Measurements from ENCODE around the gene ATG4D.
A peak's percentile ranks its signal among the peaks of the same experiment; 100 is the strongest.
"Not testable (repeated sequence)": the region's sequence is repeated elsewhere in the genome, so short reads cannot be mapped to it uniquely, and the experiment has no call there.

The ATG4D gene

DNA sequence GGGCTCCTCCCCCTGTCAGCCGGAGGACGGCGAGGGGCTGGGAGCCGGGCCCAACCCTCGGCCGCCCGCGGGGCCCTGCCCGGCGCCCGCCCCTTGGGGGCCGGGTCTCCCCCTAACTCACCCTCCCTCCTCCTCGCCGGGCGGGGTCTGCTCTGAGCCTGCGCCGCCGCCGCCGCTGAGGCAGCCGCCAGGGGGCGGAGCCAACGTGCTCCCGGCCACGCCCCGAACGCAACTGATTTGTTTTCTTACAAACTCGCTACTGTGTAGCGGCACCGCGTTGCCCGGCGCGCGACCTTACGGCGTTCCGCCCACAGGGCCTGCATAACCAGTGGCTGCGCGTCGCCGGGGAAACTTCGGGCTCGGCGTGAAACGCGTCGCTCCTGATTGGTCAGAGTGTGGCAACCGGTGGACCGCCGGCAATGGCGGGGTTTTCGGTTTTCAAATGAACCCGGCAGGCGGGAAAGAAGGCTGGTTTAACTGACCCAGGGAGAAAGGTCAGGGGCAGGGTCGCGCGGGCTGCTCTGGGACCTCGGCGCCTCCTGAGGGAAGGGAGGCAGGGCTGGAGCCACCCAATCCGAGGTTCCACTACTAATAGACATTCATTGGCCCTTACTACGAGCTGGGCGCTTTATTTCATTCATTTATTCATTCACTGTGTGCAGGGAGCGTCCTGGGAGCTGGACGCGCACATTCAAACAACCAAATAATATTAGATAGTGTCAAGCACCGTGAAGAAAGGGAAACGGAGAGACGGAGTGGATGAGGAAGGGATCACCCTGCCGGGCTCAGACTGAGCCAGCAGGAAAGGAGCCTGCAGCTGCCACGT, 25.3 kb downstream of the ATG4D start, which contains the start of gene CDKN2D:
Gene CDKN2D (minus strand): TSS at position 154 of the 826 bp plus-strand sequence. CDS start 326 bp downstream, outside the sequence.
- TF ChIP-seq Cebpa-rat (IDR thresholded peaks at IDR 0.05), result no peak
- H3K4me2 ChIP-seq, result peak within 1 kb of the TSS; percentile 95 to 100 (median 99)
- peaks cover 0 to 15% (median 3%) of the 10 kb centered on the region in 11 experiments; a peak in 11 of 22 replicates for H3K36me3 ChIP-seq
- H3K9ac ChIP-seq, result peak within 1 kb of the TSS; percentile 77 to 96 (median 91)
- H3K9me3 ChIP-seq (replicated peaks in 1 of 11), result no peaks in the 10 kb centered on the region
- H3K4me1 ChIP-seq, result peaks cover 40 to 50% (median 42%) of the 10 kb centered on the region in 10 experiments
- H3K27me3 ChIP-seq, result no peaks in the 10 kb centered on the region
- H4K20me1 ChIP-seq, result peaks cover 0 to 9% (median 0%) of the 10 kb centered on the region in 11 experiments; a peak in 4 of 22 replicates
- peak within 1 kb of the TSS; percentile 12 to 99 (median 95); a peak in 21 of 22 replicates for H3K27ac ChIP-seq
- peak within 1 kb of the TSS; percentile 82 to 99 (median 94) for H3K4me3 ChIP-seq

DNA sequence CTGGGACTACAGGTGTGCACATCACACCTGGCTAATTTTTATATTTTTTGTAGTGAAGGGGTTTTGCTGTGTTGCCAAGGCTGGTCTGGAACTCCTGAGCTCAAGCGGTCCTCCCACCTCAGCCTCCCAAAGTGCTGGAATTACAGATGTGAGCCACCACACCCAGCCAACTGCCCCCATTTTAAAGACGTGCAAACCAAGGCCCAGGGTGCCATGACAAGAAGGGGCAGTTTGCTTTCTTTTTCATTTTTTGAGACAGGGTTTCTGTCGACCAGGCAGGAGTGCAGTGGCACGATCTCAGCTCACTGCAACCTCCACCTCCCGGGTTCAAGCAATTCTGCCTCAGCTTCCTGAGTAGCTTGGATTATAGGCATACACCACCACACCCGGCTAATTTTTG, 30.1 kb downstream of the ATG4D start:
- H3K36me3 ChIP-seq; H3K9me3 ChIP-seq (replicated peaks in 1 of 11); H3K4me3 ChIP-seq; H3K9ac ChIP-seq; H3K4me2 ChIP-seq; H4K20me1 ChIP-seq; H3K27me3 ChIP-seq; H3K27ac ChIP-seq: not testable (repeated sequence)
- peaks cover 12 to 22% (median 16%) of the 10 kb centered on the region in 10 experiments for H3K4me1 ChIP-seq

DNA sequence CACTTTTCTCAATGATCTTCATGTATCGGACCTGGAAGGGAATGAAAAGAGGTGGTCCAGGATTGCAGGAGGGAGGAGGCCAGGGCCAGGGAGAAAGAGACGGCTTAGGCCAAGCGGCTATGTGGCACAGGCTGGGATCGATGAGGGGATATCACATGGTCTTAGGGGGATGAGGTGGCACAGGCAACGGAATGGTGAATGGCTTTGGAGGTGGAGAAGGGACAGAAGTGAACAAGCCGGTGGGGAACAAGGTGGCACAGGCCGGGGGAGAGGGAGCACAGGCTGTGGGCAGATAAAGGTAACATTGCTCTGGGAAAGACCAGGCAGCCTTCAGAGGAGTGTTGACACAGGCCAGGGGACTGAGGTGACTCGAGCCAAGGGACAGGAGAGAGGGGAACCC, 30.8 kb downstream of the ATG4D start:
- no peaks in the 10 kb centered on the region for H3K27me3 ChIP-seq
- no peak for TF ChIP-seq Cebpa-rat (IDR thresholded peaks at IDR 0.05)
- no peaks in the 10 kb centered on the region for H4K20me1 ChIP-seq
- peaks cover 10 to 19% (median 13%) of the 10 kb centered on the region in 10 experiments for H3K4me1 ChIP-seq
- H3K36me3 ChIP-seq, result no peaks in the 10 kb centered on the region
- H3K9ac ChIP-seq, result no peak overlapping the region
- no peak overlapping the region for H3K4me3 ChIP-seq
- no peaks in the 10 kb centered on the region for H3K9me3 ChIP-seq (replicated peaks in 1 of 11)
- no peak overlapping the region for H3K4me2 ChIP-seq
- peak overlapping the region in 1 of 11 experiments; percentile 1; a peak in 1 of 22 replicates for H3K27ac ChIP-seq

DNA sequence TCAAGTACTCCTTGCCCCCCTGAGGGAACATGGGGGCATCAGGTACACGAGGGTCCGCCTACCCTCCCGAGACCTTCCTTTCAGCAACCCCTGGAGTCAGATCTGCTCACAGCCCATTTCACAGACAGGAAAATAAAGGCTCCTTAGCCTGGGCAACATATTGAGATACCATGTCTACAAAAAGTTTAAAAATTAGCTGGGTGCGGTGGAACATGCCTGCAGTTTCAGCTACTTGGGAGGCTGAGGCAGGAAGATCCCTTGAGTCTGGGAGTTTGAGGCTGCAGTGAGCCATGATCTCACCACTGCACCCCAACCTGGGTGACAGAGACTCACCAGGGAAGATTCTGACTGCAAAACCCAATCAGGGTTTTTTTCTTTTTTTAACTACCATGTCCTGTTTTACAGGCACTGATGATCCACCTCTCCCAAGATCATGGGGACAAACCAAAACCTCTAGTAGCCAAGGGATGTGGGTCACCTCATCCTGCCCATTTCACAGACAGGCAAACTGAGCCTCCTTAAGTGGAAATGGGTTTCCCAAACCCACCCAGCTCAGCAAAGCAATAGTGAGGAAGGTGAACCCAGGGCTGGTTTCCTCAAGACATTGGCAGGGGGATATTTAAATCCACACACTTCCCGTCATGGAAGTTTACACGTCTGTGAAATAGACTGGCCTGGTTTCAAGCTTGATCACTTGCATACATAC, 31.5 kb downstream of the ATG4D start:
- H3K9ac ChIP-seq, result no peak overlapping the region
- no peaks in the 10 kb centered on the region for H3K9me3 ChIP-seq (replicated peaks in 1 of 11)
- H3K4me1 ChIP-seq, result peaks cover 3 to 12% (median 6%) of the 10 kb centered on the region in 10 experiments; a peak in 16 of 20 replicates
- no peaks in the 10 kb centered on the region for H3K36me3 ChIP-seq
- no peaks in the 10 kb centered on the region for H3K27me3 ChIP-seq
- H4K20me1 ChIP-seq, result no peaks in the 10 kb centered on the region
- TF ChIP-seq Cebpa-rat (IDR thresholded peaks at IDR 0.05), result no peak
- H3K27ac ChIP-seq, result no peak overlapping the region
- no peak overlapping the region for H3K4me2 ChIP-seq
- H3K4me3 ChIP-seq, result no peak overlapping the region

DNA sequence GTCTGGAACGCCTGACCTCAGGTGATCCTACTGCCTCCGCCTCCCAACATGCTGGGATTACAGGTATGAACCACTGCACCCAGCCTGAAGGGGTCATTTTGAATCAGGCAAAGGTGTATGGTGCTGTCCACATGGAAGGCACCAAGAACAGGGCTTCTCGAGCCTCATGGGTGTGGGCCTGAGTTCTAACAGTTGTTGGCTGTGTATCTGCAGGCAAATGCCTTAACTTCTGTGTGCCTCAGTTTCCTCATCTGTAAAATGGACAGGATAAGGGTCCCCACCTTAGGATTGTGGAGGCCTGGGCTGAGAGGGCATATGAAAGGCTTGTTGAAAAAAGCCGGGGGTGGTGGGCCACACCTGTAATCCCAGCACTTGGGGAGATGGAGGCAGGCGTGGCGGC, 34.2 kb downstream of the ATG4D start:
- Histone ChIP-seq H4K20me1 (no peaks in the 10 kb centered on the region), H3K9me3 (replicated peaks in 1 of 11) (no peaks in the 10 kb centered on the region), H3K27ac (no peak overlapping the region), H3K9ac (peak overlapping the region in 1 of 11 experiments; percentile 12; a peak in 1 of 22 replicates), H3K4me1 (peaks cover 0 to 6% (median 2%) of the 10 kb centered on the region in 10 experiments; a peak in 7 of 20 replicates), H3K4me3 (no peak overlapping the region), H3K36me3 (no peaks in the 10 kb centered on the region), H3K27me3 (no peaks in the 10 kb centered on the region), H3K4me2 (no peak overlapping the region)
- no peak for TF ChIP-seq Cebpa-rat (IDR thresholded peaks at IDR 0.05)

DNA sequence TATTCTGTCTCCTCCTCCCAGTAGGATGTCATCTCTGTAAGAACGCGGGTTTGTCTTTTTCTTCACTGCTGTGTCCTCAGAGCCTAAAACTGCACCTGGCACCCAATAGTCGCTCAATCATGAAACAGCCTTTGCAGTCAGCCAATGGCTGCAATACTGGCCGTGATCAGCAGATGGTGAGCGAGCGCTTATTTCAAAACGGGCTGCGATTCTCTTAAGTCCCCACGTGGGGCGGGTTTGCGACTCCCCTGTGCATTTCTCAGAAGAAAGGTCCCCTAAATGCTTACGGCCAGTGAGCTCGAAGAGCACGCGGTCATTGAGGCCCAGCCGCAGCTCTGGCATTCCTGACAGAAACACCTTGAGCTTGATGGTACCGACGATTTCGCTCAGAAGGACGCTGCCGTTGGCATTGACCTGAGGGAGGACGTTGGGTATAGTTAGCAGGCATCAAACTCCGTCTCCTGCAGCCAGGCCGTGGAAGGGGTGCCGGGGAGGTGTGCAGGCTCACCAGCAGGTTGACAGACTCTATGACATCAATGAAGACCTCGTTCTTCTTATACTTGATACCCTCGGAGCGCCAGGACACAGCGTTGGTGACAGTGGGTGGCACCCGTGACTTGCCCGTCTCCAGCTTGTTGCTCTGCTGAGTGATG, 37.4 kb downstream of the ATG4D start:
- no peaks in the 10 kb centered on the region for H3K36me3 ChIP-seq
- no peak overlapping the region for H3K4me3 ChIP-seq
- H4K20me1 ChIP-seq, result no peaks in the 10 kb centered on the region
- H3K27ac ChIP-seq, result no peak overlapping the region
- no peak for TF ChIP-seq Cebpa-rat (IDR thresholded peaks at IDR 0.05)
- H3K27me3 ChIP-seq, result no peaks in the 10 kb centered on the region
- H3K9me3 ChIP-seq (replicated peaks in 1 of 11), result no peaks in the 10 kb centered on the region
- H3K4me1 ChIP-seq, result peaks cover 7 to 32% (median 23%) of the 10 kb centered on the region in 10 experiments; a peak in 19 of 20 replicates
- peak overlapping the region in 3 of 11 experiments; percentile 31 to 39 (median 38); a peak in 3 of 22 replicates for H3K9ac ChIP-seq
- peak overlapping the region in 10 of 11 experiments; percentile 32 to 93 (median 46); a peak in 15 of 22 replicates for H3K4me2 ChIP-seq

DNA sequence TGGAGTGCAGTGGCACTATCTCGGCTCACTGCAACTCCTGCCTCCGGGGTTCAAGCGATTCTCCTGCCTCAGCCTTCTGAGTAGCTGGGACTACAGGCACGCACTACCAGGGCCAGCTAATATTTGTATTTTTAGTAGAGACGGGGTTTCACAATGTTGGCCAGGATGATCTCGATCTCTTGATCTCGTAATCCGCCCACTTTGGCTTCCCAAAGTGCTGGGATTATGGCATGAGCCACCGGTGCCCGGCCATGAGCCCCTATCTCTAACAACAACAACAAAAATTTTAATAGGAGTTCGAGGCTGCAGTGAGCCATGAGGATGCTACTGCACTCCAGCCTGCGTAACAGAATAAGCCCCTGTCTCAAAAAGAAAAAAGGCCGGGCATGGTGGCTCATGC, 38.4 kb downstream of the ATG4D start:
- peaks cover 7 to 32% (median 23%) of the 10 kb centered on the region in 10 experiments; a peak in 19 of 20 replicates for H3K4me1 ChIP-seq
- TF ChIP-seq Cebpa-rat (IDR thresholded peaks at IDR 0.05), result no peak

DNA sequence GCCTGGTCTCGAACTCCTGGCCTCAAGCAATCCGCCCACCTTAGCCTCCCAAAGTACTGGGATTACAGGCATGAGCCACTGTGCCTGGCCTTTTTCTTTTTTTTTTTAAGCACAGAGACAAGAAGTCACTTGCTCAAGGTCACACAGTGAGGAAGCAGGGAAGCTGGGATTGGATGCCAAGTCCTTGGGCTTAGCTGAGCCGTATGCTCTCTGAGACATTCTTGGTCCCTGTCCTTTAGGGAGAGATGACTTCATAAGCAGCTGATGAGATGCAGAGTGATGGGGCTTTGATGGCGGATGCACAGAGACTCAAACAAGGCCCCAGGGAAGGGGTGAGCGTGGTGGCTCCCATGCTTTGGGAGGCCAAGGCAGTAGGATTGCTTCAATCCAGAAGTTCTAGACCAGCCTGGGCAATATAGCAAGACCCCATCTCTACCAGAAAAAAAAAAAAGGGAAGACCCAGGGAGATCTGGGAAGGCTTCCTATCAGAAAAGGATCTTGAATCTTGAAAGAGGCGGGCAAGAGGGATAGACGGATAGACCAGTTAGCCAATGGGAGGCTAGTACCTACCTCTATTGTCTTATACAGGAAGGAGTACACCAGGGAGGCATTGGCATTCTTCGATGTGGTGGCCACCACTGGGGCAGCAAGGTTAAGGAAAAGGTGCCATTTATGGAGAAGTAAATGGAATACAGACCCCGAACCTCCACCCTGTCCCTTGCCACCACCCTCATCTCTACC, 39.5 kb downstream of the ATG4D start:
- Histone ChIP-seq H3K27ac (peak overlapping the region in 3 of 11 experiments; percentile 38 to 57 (median 41); a peak in 4 of 22 replicates), H3K27me3 (no peaks in the 10 kb centered on the region), H3K9me3 (replicated peaks in 1 of 11) (no peaks in the 10 kb centered on the region), H3K9ac (no peak overlapping the region), H4K20me1 (no peaks in the 10 kb centered on the region), H3K4me3 (no peak overlapping the region), H3K4me2 (peak overlapping the region in 4 of 11 experiments; percentile 54 to 76 (median 68); a peak in 4 of 22 replicates), H3K4me1 (peaks cover 7 to 32% (median 23%) of the 10 kb centered on the region in 10 experiments; a peak in 19 of 20 replicates), H3K36me3 (no peaks in the 10 kb centered on the region)
- no peak for TF ChIP-seq Cebpa-rat (IDR thresholded peaks at IDR 0.05)

More for the DNA sequence above, 38.4 kb downstream of the ATG4D start:
- Histone ChIP-seq H3K9ac (no peak overlapping the region), H3K36me3 (no peaks in the 10 kb centered on the region), H3K9me3 (replicated peaks in 1 of 11) (no peaks in the 10 kb centered on the region), H3K27me3 (no peaks in the 10 kb centered on the region), H4K20me1 (no peaks in the 10 kb centered on the region), H3K27ac (no peak overlapping the region), H3K4me3 (no peak overlapping the region), H3K4me2 (no peak overlapping the region; a peak in 1 of 22 replicates)

Data from BLaER1 treated with 17β-estradiol and CSF1 and Interleukin-3, amounts not matched to agents 10 nM and 100 nM (cell line).